GM12878 (cell line): Measurements from ENCODE around the gene SHLD3. TPM values are rescaled to one million over a fixed set of nuclear protein-coding genes. Genes with fewer than 3 reads are reported as not detected.
A peak's percentile ranks its signal among the peaks of the same experiment; 100 is the strongest.

Experiments
- ATAC-seq: fragments of 200-7000 bp; cut with Tn5 transposase; 3 replicates; pipeline ENCODE4 v1.9.1; 2020; ENCODE audit warnings: mild to moderate bottlenecking, moderate library complexity
- BruUV-seq: library from RNA; stranded (reverse); fragments of 400-500 nt; replicated peaks from 2 replicates; lab custom pipeline; 2021; lab: Mats Ljungman, UMichigan
- CTCF ChIA-PET: fragments of 300-600 bp; sonication (Branson Sonifier 250); formaldehyde crosslinking; extraction: SDS; loops from one replicate; lab custom pipeline; 2021; ENCODE audit warnings: inconsistent platforms; lab: Yijun Ruan, JAX
- POLR2A ChIA-PET: fragments of 350-600 bp; formaldehyde crosslinking; extraction: SDS; loops from one replicate; lab custom pipeline; 2021; ENCODE audit warnings: inconsistent platforms; lab: Charles Lee
- RAD21 ChIA-PET: fragments of 300-600 bp; sonication (Branson Sonifier 250); formaldehyde crosslinking; loops from one replicate; lab custom pipeline; 2023; ENCODE audit warnings: antibody characterized with exemption; ENCODE audit not compliant: unreplicated experiment; lab: Charles Lee
- SMC1A ChIA-PET: fragments of 300-600 bp; sonication (Branson Sonifier 250); formaldehyde crosslinking; loops from one replicate; lab custom pipeline; 2023; ENCODE audit not compliant: unreplicated experiment, uncharacterized antibody; lab: Charles Lee
- DNase-seq: peaks from one replicate; pipeline ENCODE4 v3.0.0-alpha.2; 2011; ENCODE audit warnings: low read depth, low spot score
- FAIRE-seq: peaks from 3 replicates; lab custom pipeline; 2011; peaks lifted over from hg19 to GRCh38; lab: Jason Lieb, UNC
- H2AFZ ChIP-seq: 2 replicates; pipeline ENCODE4 v1.6.0; 2011; ENCODE audit warnings: low read depth, low read length, control low read depth; ENCODE audit not compliant: control insufficient read depth
- H3K27ac ChIP-seq: 2 replicates; pipeline ENCODE4 v1.5.1; 2011; ENCODE audit warnings: control low read depth; ENCODE audit not compliant: control insufficient read depth, insufficient read depth
- H3K27me3 ChIP-seq, 2 experiments: replicated peaks in 1 of 2; 2 replicates each; pipeline versions ENCODE4 v1.6.0 to v1.6.1; 2011; ENCODE audit warnings: low read length in 1 of 2; ENCODE audit not compliant: control insufficient read depth in 2 of 2, insufficient read depth in 2 of 2
- H3K36me3 ChIP-seq, 2 experiments: 2 replicates each; pipeline ENCODE4 v1.5.1; 2011; ENCODE audit warnings: low read length in 1 of 2; ENCODE audit not compliant: control insufficient read depth in 2 of 2, insufficient read depth in 2 of 2
- H3K4me1 ChIP-seq: 2 replicates; pipeline ENCODE4 v1.6.1; 2011; ENCODE audit warnings: mild to moderate bottlenecking, low read length, moderate library complexity, mixed read lengths; ENCODE audit not compliant: control insufficient read depth, insufficient read depth
- H3K4me2 ChIP-seq: 2 replicates; pipeline ENCODE4 v1.6.0; 2011; ENCODE audit warnings: control low read depth; ENCODE audit not compliant: control insufficient read depth, insufficient read depth
- H3K4me3 ChIP-seq: fragments of 200-600 bp; sonication (generic); 2 replicates; pipeline ENCODE4 v1.5.1; 2016
- H3K79me2 ChIP-seq: 2 replicates; pipeline ENCODE4 v1.6.0; 2011; ENCODE audit warnings: low read length; ENCODE audit not compliant: control insufficient read depth, insufficient read depth
- H3K9ac ChIP-seq: 2 replicates; pipeline ENCODE4 v1.8.0; 2011; ENCODE audit warnings: low read length, control low read depth, mixed read lengths; ENCODE audit not compliant: control insufficient read depth, insufficient read depth
- H3K9me3 ChIP-seq: replicated peaks from 3 replicates; pipeline ENCODE4 v1.5.1; 2011; ENCODE audit warnings: mild to moderate bottlenecking, low read length; ENCODE audit not compliant: control insufficient read depth, insufficient read depth
- H4K20me1 ChIP-seq: 2 replicates; pipeline ENCODE4 v1.6.0; 2011; ENCODE audit not compliant: control insufficient read depth, insufficient read depth
- ATF7 ChIP-seq: fragments of 450-650 bp; IDR thresholded peaks from 2 replicates; pipeline ENCODE4 v1.6.1; 2016; ENCODE audit warnings: low read depth, mild to moderate bottlenecking
- E2F4 ChIP-seq: IDR thresholded peaks from 2 replicates; pipeline ENCODE4 v1.6.1; 2012; ENCODE audit warnings: low read depth, low read length, improper control_type of control experiment
- IKZF1 ChIP-seq: fragments of 450-650 bp; conservative IDR thresholded peaks from 2 replicates; pipeline ENCODE4 v1.6.1; 2017; ENCODE audit warnings: antibody characterized with exemption, mild to moderate bottlenecking
- JUND ChIP-seq: IDR thresholded peaks from 2 replicates; pipeline ENCODE4 v1.6.1; 2012; ENCODE audit warnings: low read depth, mild to moderate bottlenecking, low read length, improper control_type of control experiment, moderate library complexity
- ZNF687 ChIP-seq: fragments of 450-650 bp; IDR thresholded peaks from 2 replicates; pipeline ENCODE4 v1.6.1; 2017; ENCODE audit warnings: mild to moderate bottlenecking, moderate library complexity
- WGBS: methylation state at CpG from one replicate; pipeline ENCODE4 v1.1.6; 2016; ENCODE audit warnings: low lambda C conversion rate; ENCODE audit not compliant: insufficient replicate concordance, insufficient coverage; ENCODE audit errors: missing lambda C conversion rate; 5-methylcytosine and 5-hydroxymethylcytosine counted together
- in situ Hi-C: fragments of 300-500 bp; cut with MboI; formaldehyde crosslinking; loops from 9 replicates; pipeline ENCODE4 v1.14.3; 2018; ENCODE audit warnings: mixed read lengths
- intact Hi-C: fragments of 100-400 bp; cut with micrococcal nuclease; formaldehyde crosslinking; loops from one replicate; pipeline ENCODE4 v1.14.2; 2022; ENCODE audit not compliant: unreplicated experiment
- polyA plus RNA-seq, 11 experiments: library from polyadenylated mRNA; depleted of rRNA in 4 of 11; unstranded in 6 of 11; stranded (reverse) in 5 of 11; fragments of >200 nt; fragmentation: Nextera tagmentation in 4 of 11; fragmentation: Illumina TruSeq in 1 of 11; extraction: Ambion mirVana in 4 of 11; extraction: Trizol in 1 of 11; gene quantifications; 1 replicate in 1 of 11; 2 replicates in 10 of 11; pipeline versions ENCODE4 v1.2.1 to v1.2.3, GENCODE V29; 2011 to 2016; ENCODE audit warnings: inconsistent platforms in 2 of 11, missing spikeins in 2 of 11, low read depth in 1 of 11
- total RNA-seq, 4 experiments: library from RNA; depleted of rRNA in 3 of 4; stranded (reverse); fragments of >200 nt in 3 of 4; fragmentation: Illumina TruSeq in 1 of 4; extraction: Trizol in 1 of 4; gene quantifications; 2 replicates each; pipeline versions ENCODE4 v1.2.1 to v1.2.3, GENCODE V29; 2013 to 2021
- TF ChIP-seq, protein P1 (sequence below): fragments of 450-650 bp; IDR thresholded peaks from 2 replicates; pipeline ENCODE4 v1.6.1; 2017; ENCODE audit warnings: mild to moderate bottlenecking, moderate library complexity
- TF ChIP-seq, protein P2 (sequence below): fragments of 450-650 bp; IDR thresholded peaks from 2 replicates; pipeline ENCODE4 v1.6.1; 2016; ENCODE audit warnings: mild to moderate bottlenecking

The SHLD3 gene
- total and polyA plus RNA-seq, 10 of the 15 experiments (the other 5 are each of a cell fraction or from before 2014, with no cell fraction given), result 3.1 to 9.2 (median 5.7) TPM

DNA sequence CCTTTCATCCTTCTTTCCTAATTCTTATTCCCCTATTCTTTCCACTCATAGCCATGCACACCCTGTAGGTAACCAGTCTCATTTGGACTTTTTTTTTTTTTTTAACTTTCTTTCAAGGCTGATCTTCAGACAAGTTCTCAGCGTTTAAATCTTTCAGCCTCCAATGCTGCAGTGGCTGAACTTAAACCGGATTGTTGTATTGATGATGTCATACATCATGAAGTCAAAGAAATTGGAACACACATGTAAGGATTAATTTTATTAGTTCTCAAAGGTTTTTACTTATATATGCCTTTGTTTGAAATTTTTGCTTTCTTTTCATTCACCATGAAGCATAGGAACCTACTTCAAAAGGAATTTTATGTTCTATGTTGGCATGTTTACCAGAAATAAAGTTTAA is 22.1 kb downstream of the SHLD3 start:
- WGBS, result 91% methylated on average over 2 of the region's 2 CpGs
- ChIA-PET CTCF (no interaction called here), RAD21 (no interaction called here), POLR2A (interaction anchor here (0.7 kb wide), 1 partner anchor 14 kb away, joined by 3 read pairs; no protein-coding TSS in a partner anchor), SMC1A (interaction anchor here (0.7 to 1.1 kb wide), 2 partner anchors 21 to 182 kb away, joined by 3 read pairs; no protein-coding TSS in a partner anchor)
- no peaks in the 10 kb centered on the region for H3K9me3 ChIP-seq
- no peak overlapping the region for H3K4me2 ChIP-seq
- no peaks in the 10 kb centered on the region for H3K27me3 ChIP-seq
- no TSS peak for BruUV-seq
- H2AFZ ChIP-seq, result no peak overlapping the region
- H3K79me2 ChIP-seq, result no peaks in the 10 kb centered on the region
- FAIRE-seq, result no peak
- intact Hi-C loops (no loop called here), in situ Hi-C loops (no loop called here)
- H3K4me3 ChIP-seq, result no peak overlapping the region
- H4K20me1 ChIP-seq, result no peaks in the 10 kb centered on the region
- no peak overlapping the region for H3K27ac ChIP-seq
- 0 out of 4 replicates have a peak, but pooled peaks cover 0 to 2% of the 10 kb centered on the region in 2 experiments for H3K36me3 ChIP-seq
- TF ChIP-seq ZNF687 (no peak), E2F4 (no peak), IKZF1 (no peak), ATF7 (0 out of 2 replicates have a peak, but pooled peaks have one; percentile 39), JUND (no peak)
- TF ChIP-seq, protein P1, sequence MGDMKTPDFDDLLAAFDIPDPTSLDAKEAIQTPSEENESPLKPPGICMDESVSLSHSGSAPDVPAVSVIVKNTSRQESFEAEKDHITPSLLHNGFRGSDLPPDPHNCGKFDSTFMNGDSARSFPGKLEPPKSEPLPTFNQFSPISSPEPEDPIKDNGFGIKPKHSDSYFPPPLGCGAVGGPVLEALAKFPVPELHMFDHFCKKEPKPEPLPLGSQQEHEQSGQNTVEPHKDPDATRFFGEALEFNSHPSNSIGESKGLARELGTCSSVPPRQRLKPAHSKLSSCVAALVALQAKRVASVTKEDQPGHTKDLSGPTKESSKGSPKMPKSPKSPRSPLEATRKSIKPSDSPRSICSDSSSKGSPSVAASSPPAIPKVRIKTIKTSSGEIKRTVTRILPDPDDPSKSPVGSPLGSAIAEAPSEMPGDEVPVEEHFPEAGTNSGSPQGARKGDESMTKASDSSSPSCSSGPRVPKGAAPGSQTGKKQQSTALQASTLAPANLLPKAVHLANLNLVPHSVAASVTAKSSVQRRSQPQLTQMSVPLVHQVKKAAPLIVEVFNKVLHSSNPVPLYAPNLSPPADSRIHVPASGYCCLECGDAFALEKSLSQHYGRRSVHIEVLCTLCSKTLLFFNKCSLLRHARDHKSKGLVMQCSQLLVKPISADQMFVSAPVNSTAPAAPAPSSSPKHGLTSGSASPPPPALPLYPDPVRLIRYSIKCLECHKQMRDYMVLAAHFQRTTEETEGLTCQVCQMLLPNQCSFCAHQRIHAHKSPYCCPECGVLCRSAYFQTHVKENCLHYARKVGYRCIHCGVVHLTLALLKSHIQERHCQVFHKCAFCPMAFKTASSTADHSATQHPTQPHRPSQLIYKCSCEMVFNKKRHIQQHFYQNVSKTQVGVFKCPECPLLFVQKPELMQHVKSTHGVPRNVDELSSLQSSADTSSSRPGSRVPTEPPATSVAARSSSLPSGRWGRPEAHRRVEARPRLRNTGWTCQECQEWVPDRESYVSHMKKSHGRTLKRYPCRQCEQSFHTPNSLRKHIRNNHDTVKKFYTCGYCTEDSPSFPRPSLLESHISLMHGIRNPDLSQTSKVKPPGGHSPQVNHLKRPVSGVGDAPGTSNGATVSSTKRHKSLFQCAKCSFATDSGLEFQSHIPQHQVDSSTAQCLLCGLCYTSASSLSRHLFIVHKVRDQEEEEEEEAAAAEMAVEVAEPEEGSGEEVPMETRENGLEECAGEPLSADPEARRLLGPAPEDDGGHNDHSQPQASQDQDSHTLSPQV, result no peak
- TF ChIP-seq, protein P2, sequence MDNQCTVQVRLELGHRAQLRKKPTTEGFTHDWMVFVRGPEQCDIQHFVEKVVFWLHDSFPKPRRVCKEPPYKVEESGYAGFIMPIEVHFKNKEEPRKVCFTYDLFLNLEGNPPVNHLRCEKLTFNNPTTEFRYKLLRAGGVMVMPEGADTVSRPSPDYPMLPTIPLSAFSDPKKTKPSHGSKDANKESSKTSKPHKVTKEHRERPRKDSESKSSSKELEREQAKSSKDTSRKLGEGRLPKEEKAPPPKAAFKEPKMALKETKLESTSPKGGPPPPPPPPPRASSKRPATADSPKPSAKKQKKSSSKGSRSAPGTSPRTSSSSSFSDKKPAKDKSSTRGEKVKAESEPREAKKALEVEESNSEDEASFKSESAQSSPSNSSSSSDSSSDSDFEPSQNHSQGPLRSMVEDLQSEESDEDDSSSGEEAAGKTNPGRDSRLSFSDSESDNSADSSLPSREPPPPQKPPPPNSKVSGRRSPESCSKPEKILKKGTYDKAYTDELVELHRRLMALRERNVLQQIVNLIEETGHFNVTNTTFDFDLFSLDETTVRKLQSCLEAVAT, result no peak
- no peak overlapping the region for H3K9ac ChIP-seq
- H3K4me1 ChIP-seq, result no peaks in the 10 kb centered on the region
- ATAC-seq, result no peak
- no peak for DNase-seq
